Stimulated activated CD8-positive, alpha-beta memory T cell treated with anti-CD3 and anti-CD28 coated beads, Interleukin-15, amount 100 ng/mL, for 24 hours (primary cell): Measurements from ENCODE around the gene NOD1.
"Not testable (repeated sequence)": the region's sequence is repeated elsewhere in the genome, so short reads cannot be mapped to it uniquely, and the experiment has no call there.

Source experiments
- DNase-seq: peaks from one replicate; pipeline ENCODE4 v3.0.0-alpha.2; 2020; ENCODE audit warnings: low read depth

The NOD1 gene

GRCh38 chr7:30478349-30479201 is at the start of gene NOD1:
Gene NOD1 (minus strand): TSS chr7:30478784. CDS start chr7:30456921, 21,863 bp downstream.
- peak; percentile 43 for DNase-seq

- DNase-seq: not testable (repeated sequence)
These were observed 48.7 kb upstream of the NOD1 start for GRCh38 chr7:30527297-30527696.

- DNase-seq: no peak
These were observed 47.6 kb upstream of the NOD1 start for GRCh38 chr7:30526163-30526562.

GRCh38 chr7:30525429-30525828 is 46.8 kb upstream of the NOD1 start:
- DNase-seq: no peak

GRCh38 chr7:30524545-30524944 is 46.0 kb upstream of the NOD1 start:
- DNase-seq: no peak

GRCh38 chr7:30523466-30523865 is 44.9 kb upstream of the NOD1 start:
- DNase-seq: no peak

- DNase-seq: no peak
These were observed 43.6 kb upstream of the NOD1 start for GRCh38 chr7:30522159-30522558.

- no peak for DNase-seq
These were observed 42.9 kb upstream of the NOD1 start for GRCh38 chr7:30521532-30521931.

- DNase-seq: no peak
These were observed 40.5 kb upstream of the NOD1 start for GRCh38 chr7:30519122-30519521.

- no peak for DNase-seq
These were observed 37.2 kb upstream of the NOD1 start for GRCh38 chr7:30515761-30516160.

- no peak for DNase-seq
These were observed 36.2 kb upstream of the NOD1 start for GRCh38 chr7:30514776-30515175.

GRCh38 chr7:30514177-30514576 is 35.6 kb upstream of the NOD1 start:
- no peak for DNase-seq

- DNase-seq: no peak
These were observed 35.2 kb upstream of the NOD1 start for GRCh38 chr7:30513762-30514161.

- no peak for DNase-seq
These were observed 33.5 kb upstream of the NOD1 start for GRCh38 chr7:30511973-30512662.

- no peak for DNase-seq
These were observed 32.9 kb upstream of the NOD1 start for GRCh38 chr7:30511494-30511893.

GRCh38 chr7:30510124-30511075 is 31.8 kb upstream of the NOD1 start:
- DNase-seq: no peak

- DNase-seq: not testable (repeated sequence)
These were observed 30.7 kb upstream of the NOD1 start for GRCh38 chr7:30509171-30509857.

GRCh38 chr7:30507346-30507900 is 28.8 kb upstream of the NOD1 start:
- DNase-seq: not testable (repeated sequence)

GRCh38 chr7:30505174-30505697 is 26.7 kb upstream of the NOD1 start:
- no peak for DNase-seq

GRCh38 chr7:30504301-30505173 is 26.0 kb upstream of the NOD1 start, which contains the start of gene GGCT:
Gene GGCT (minus strand): TSS chr7:30504829. CDS start chr7:30504709, 120 bp downstream.
- peak; percentile 84 for DNase-seq
